GM12878 (cell line): ENCODE results near the gene CMTM1. TPM values are rescaled to one million over a fixed set of nuclear protein-coding genes. Genes with fewer than 3 reads are reported as not detected.

Experiments used
- polyA plus RNA-seq, 11 experiments: library from polyadenylated mRNA; depleted of rRNA in 4 of 11; unstranded in 6 of 11; stranded (reverse) in 5 of 11; fragments of >200 nt; fragmentation: Nextera tagmentation in 4 of 11; fragmentation: Illumina TruSeq in 1 of 11; extraction: Ambion mirVana in 4 of 11; extraction: Trizol in 1 of 11; gene quantifications; 1 replicate in 1 of 11; 2 replicates in 10 of 11; pipeline versions ENCODE4 v1.2.1 to v1.2.3, GENCODE V29; 2011 to 2016; ENCODE audit warnings: inconsistent platforms in 2 of 11, missing spikeins in 2 of 11, low read depth in 1 of 11
- small RNA-seq: library from RNA; depleted of rRNA; stranded (forward); fragments of <200 nt; gene quantifications from one replicate; pipeline ENCODE3, GENCODE V24; 2014
- total RNA-seq, 4 experiments: library from RNA; depleted of rRNA in 3 of 4; stranded (reverse); fragments of >200 nt in 3 of 4; fragmentation: Illumina TruSeq in 1 of 4; extraction: Trizol in 1 of 4; gene quantifications; 2 replicates each; pipeline versions ENCODE4 v1.2.1 to v1.2.3, GENCODE V29; 2013 to 2021

Gene CMTM1
- total and polyA plus RNA-seq, 10 of the 15 experiments (the other 5 are each of a cell fraction or from before 2014, with no cell fraction given) = 0.09 to 3.0 (median 1.4) TPM; not detected in 2

Small RNAs within 50 kb of the gene (small RNA-seq; reads per million reads assigned to genes)
- gene CKLF-CMTM1 = not detected

Other genes starting within 250 kb of the CMTM1 start
Only the 7 nearest of the 9 such genes appear.
- gene BEAN1, start 139.1 kb upstream of the CMTM1 start, total RNA-seq (2014; rRNA removed) = not detected in 2 replicates
- not detected in 2 replicates for gene BEAN1, start 139.1 kb upstream of the CMTM1 start, total RNA-seq (2014; rRNA removed; fragmentation: Illumina TruSeq; extraction: Trizol)
- not detected in 2 replicates for gene BEAN1, start 139.1 kb upstream of the CMTM1 start, total RNA-seq (2021)
- not detected in 2 replicates for gene BEAN1, start 139.1 kb upstream of the CMTM1 start, polyA plus RNA-seq (2011; rRNA removed)
- gene BEAN1, start 139.1 kb upstream of the CMTM1 start, polyA plus RNA-seq (2014; fragmentation: Illumina TruSeq; extraction: Trizol) = not detected in 2 replicates
- gene BEAN1, start 139.1 kb upstream of the CMTM1 start, polyA plus RNA-seq (2014; fragmentation: Nextera tagmentation; extraction: Ambion mirVana) = not detected
- not detected in 2 replicates for gene BEAN1, start 139.1 kb upstream of the CMTM1 start, polyA plus RNA-seq (2014; rRNA removed)
- gene BEAN1, start 139.1 kb upstream of the CMTM1 start, polyA plus RNA-seq (2016; fragmentation: Nextera tagmentation; extraction: Ambion mirVana) = not detected
- gene TK2, start 16.3 kb upstream of the CMTM1 start, total RNA-seq (2014; rRNA removed) = 2.5 and 4.6 TPM in 2 replicates
- gene TK2, start 16.3 kb upstream of the CMTM1 start, total RNA-seq (2014; rRNA removed; fragmentation: Illumina TruSeq; extraction: Trizol) = 2.8 and 3.5 TPM in 2 replicates
- 3.4 and 3.5 TPM in 2 replicates for gene TK2, start 16.3 kb upstream of the CMTM1 start, total RNA-seq (2021)
- 12.4 and 16.1 TPM in 2 replicates for gene TK2, start 16.3 kb upstream of the CMTM1 start, polyA plus RNA-seq (2011; rRNA removed)
- gene TK2, start 16.3 kb upstream of the CMTM1 start, polyA plus RNA-seq (2014; fragmentation: Illumina TruSeq; extraction: Trizol) = 2.6 and 4.5 TPM in 2 replicates
- 1 to 10 TPM; 1.3 TPM for gene TK2, start 16.3 kb upstream of the CMTM1 start, polyA plus RNA-seq (2014; fragmentation: Nextera tagmentation; extraction: Ambion mirVana)
- 3.2 and 4.0 TPM in 2 replicates for gene TK2, start 16.3 kb upstream of the CMTM1 start, polyA plus RNA-seq (2014; rRNA removed)
- gene TK2, start 16.3 kb upstream of the CMTM1 start, polyA plus RNA-seq (2016; fragmentation: Nextera tagmentation; extraction: Ambion mirVana) = 1 to 10 TPM; 3.3 to 5.1 TPM
- 56.8 and 61.6 TPM in 2 replicates for gene CKLF, start 13.9 kb upstream of the CMTM1 start, total RNA-seq (2014; rRNA removed)
- 46.7 and 47.1 TPM in 2 replicates for gene CKLF, start 13.9 kb upstream of the CMTM1 start, total RNA-seq (2014; rRNA removed; fragmentation: Illumina TruSeq; extraction: Trizol)
- 40.1 and 40.8 TPM in 2 replicates for gene CKLF, start 13.9 kb upstream of the CMTM1 start, total RNA-seq (2021)
- 117 and 152 TPM in 2 replicates for gene CKLF, start 13.9 kb upstream of the CMTM1 start, polyA plus RNA-seq (2011; rRNA removed)
- 24.0 and 60.0 TPM in 2 replicates for gene CKLF, start 13.9 kb upstream of the CMTM1 start, polyA plus RNA-seq (2014; fragmentation: Illumina TruSeq; extraction: Trizol)
- 100 to 1,000 TPM; 181 to 193 TPM for gene CKLF, start 13.9 kb upstream of the CMTM1 start, polyA plus RNA-seq (2014; fragmentation: Nextera tagmentation; extraction: Ambion mirVana)
- 75.6 and 80.0 TPM in 2 replicates for gene CKLF, start 13.9 kb upstream of the CMTM1 start, polyA plus RNA-seq (2014; rRNA removed)
- 100 to 1,000 TPM; 142 to 143 TPM for gene CKLF, start 13.9 kb upstream of the CMTM1 start, polyA plus RNA-seq (2016; fragmentation: Nextera tagmentation; extraction: Ambion mirVana)
- gene CMTM2, start 13.0 kb downstream of the CMTM1 start, total RNA-seq (2014; rRNA removed) = 0.34 TPM in 1 of 2 replicates, not detected in the other
- gene CMTM2, start 13.0 kb downstream of the CMTM1 start, total RNA-seq (2014; rRNA removed; fragmentation: Illumina TruSeq; extraction: Trizol) = not detected in 2 replicates
- gene CMTM2, start 13.0 kb downstream of the CMTM1 start, total RNA-seq (2021) = not detected in 2 replicates
- not detected in 2 replicates for gene CMTM2, start 13.0 kb downstream of the CMTM1 start, polyA plus RNA-seq (2011; rRNA removed)
- gene CMTM2, start 13.0 kb downstream of the CMTM1 start, polyA plus RNA-seq (2014; fragmentation: Illumina TruSeq; extraction: Trizol) = not detected in 2 replicates
- not detected for gene CMTM2, start 13.0 kb downstream of the CMTM1 start, polyA plus RNA-seq (2014; fragmentation: Nextera tagmentation; extraction: Ambion mirVana)
- gene CMTM2, start 13.0 kb downstream of the CMTM1 start, polyA plus RNA-seq (2014; rRNA removed) = 0.26 TPM in 1 of 2 replicates, not detected in the other
- gene CMTM2, start 13.0 kb downstream of the CMTM1 start, polyA plus RNA-seq (2016; fragmentation: Nextera tagmentation; extraction: Ambion mirVana) = not detected
- 11.7 and 12.8 TPM in 2 replicates for gene CMTM3, start 38.3 kb downstream of the CMTM1 start, total RNA-seq (2014; rRNA removed)
- 10.9 and 11.7 TPM in 2 replicates for gene CMTM3, start 38.3 kb downstream of the CMTM1 start, total RNA-seq (2014; rRNA removed; fragmentation: Illumina TruSeq; extraction: Trizol)
- 31.5 and 35.5 TPM in 2 replicates for gene CMTM3, start 38.3 kb downstream of the CMTM1 start, total RNA-seq (2021)
- 28.7 and 47.4 TPM in 2 replicates for gene CMTM3, start 38.3 kb downstream of the CMTM1 start, polyA plus RNA-seq (2011; rRNA removed)
- 16.0 and 25.2 TPM in 2 replicates for gene CMTM3, start 38.3 kb downstream of the CMTM1 start, polyA plus RNA-seq (2014; fragmentation: Illumina TruSeq; extraction: Trizol)
- gene CMTM3, start 38.3 kb downstream of the CMTM1 start, polyA plus RNA-seq (2014; fragmentation: Nextera tagmentation; extraction: Ambion mirVana) = 10 to 100 TPM in 1 of 2 experiments, 1 to 10 TPM in 1; 5.4 to 16.0 TPM
- gene CMTM3, start 38.3 kb downstream of the CMTM1 start, polyA plus RNA-seq (2014; rRNA removed) = 32.0 and 37.1 TPM in 2 replicates
- 10 to 100 TPM; 38.8 to 42.3 TPM for gene CMTM3, start 38.3 kb downstream of the CMTM1 start, polyA plus RNA-seq (2016; fragmentation: Nextera tagmentation; extraction: Ambion mirVana)
- gene CMTM4, start 130.3 kb downstream of the CMTM1 start, total RNA-seq (2014; rRNA removed) = 0.11 and 0.16 TPM in 2 replicates
- 0.18 and 0.23 TPM in 2 replicates for gene CMTM4, start 130.3 kb downstream of the CMTM1 start, total RNA-seq (2014; rRNA removed; fragmentation: Illumina TruSeq; extraction: Trizol)
- 0.21 and 0.53 TPM in 2 replicates for gene CMTM4, start 130.3 kb downstream of the CMTM1 start, total RNA-seq (2021)
- gene CMTM4, start 130.3 kb downstream of the CMTM1 start, polyA plus RNA-seq (2011; rRNA removed) = 0.27 and 0.43 TPM in 2 replicates
- 0.05 and 0.18 TPM in 2 replicates for gene CMTM4, start 130.3 kb downstream of the CMTM1 start, polyA plus RNA-seq (2014; fragmentation: Illumina TruSeq; extraction: Trizol)
- gene CMTM4, start 130.3 kb downstream of the CMTM1 start, polyA plus RNA-seq (2014; fragmentation: Nextera tagmentation; extraction: Ambion mirVana) = under 1 TPM; 0.02 to 0.08 TPM
- 0.10 and 0.13 TPM in 2 replicates for gene CMTM4, start 130.3 kb downstream of the CMTM1 start, polyA plus RNA-seq (2014; rRNA removed)
- not detected for gene CMTM4, start 130.3 kb downstream of the CMTM1 start, polyA plus RNA-seq (2016; fragmentation: Nextera tagmentation; extraction: Ambion mirVana)
- 27.2 and 28.4 TPM in 2 replicates for gene DYNC1LI2, start 185.2 kb downstream of the CMTM1 start, total RNA-seq (2014; rRNA removed)
- gene DYNC1LI2, start 185.2 kb downstream of the CMTM1 start, total RNA-seq (2014; rRNA removed; fragmentation: Illumina TruSeq; extraction: Trizol) = 29.5 TPM in 2 replicates
- 33.9 and 37.9 TPM in 2 replicates for gene DYNC1LI2, start 185.2 kb downstream of the CMTM1 start, total RNA-seq (2021)
- 31.0 and 35.2 TPM in 2 replicates for gene DYNC1LI2, start 185.2 kb downstream of the CMTM1 start, polyA plus RNA-seq (2011; rRNA removed)
- 36.4 and 40.9 TPM in 2 replicates for gene DYNC1LI2, start 185.2 kb downstream of the CMTM1 start, polyA plus RNA-seq (2014; fragmentation: Illumina TruSeq; extraction: Trizol)
- 1 to 10 TPM; 6.0 to 8.3 TPM for gene DYNC1LI2, start 185.2 kb downstream of the CMTM1 start, polyA plus RNA-seq (2014; fragmentation: Nextera tagmentation; extraction: Ambion mirVana)
- gene DYNC1LI2, start 185.2 kb downstream of the CMTM1 start, polyA plus RNA-seq (2014; rRNA removed) = 39.4 and 47.4 TPM in 2 replicates
- gene DYNC1LI2, start 185.2 kb downstream of the CMTM1 start, polyA plus RNA-seq (2016; fragmentation: Nextera tagmentation; extraction: Ambion mirVana) = 10 to 100 TPM; 41.8 to 46.5 TPM